Brain microvascular endothelial cell (primary cell): ENCODE results near the gene NSUN2.

Source experiments
- DNase-seq: peaks from one replicate; pipeline ENCODE4 v3.0.0-alpha.2; 2020
- H3K27ac ChIP-seq: fragments of 250-450 bp; sonication (Bioruptor Pico); 2 replicates; pipeline ENCODE4 v1.5.1; 2020; ENCODE audit warnings: mild to moderate bottlenecking, moderate library complexity
- H3K27me3 ChIP-seq: fragments of 250-450 bp; sonication (Bioruptor Pico); replicated peaks from 2 replicates; pipeline ENCODE4 v1.5.1; 2020; ENCODE audit warnings: mild to moderate bottlenecking
- H3K36me3 ChIP-seq: fragments of 250-450 bp; sonication (Bioruptor Pico); replicated peaks from 2 replicates; pipeline ENCODE4 v1.5.1; 2020; ENCODE audit warnings: mild to moderate bottlenecking
- H3K4me3 ChIP-seq: 2 replicates; pipeline ENCODE4 v1.5.1; 2011; ENCODE audit warnings: low read depth, mild to moderate bottlenecking, control low read depth, low read length, moderate library complexity
- in situ Hi-C: cut with HindIII; loops from 2 replicates; pipeline ENCODE4 v1.10.0; 2017; ENCODE audit warnings: low sequenced_read_pairs, low pct_ligation_motif_present
- TF ChIP-seq, protein P1 (sequence below): IDR thresholded peaks from 2 replicates; pipeline ENCODE4 v1.5.1; 2011; ENCODE audit warnings: low read depth, mild to moderate bottlenecking, moderate library complexity, low read length, control low read depth, inconsistent platforms; ENCODE audit errors: missing control alignments

Gene NSUN2

DNA sequence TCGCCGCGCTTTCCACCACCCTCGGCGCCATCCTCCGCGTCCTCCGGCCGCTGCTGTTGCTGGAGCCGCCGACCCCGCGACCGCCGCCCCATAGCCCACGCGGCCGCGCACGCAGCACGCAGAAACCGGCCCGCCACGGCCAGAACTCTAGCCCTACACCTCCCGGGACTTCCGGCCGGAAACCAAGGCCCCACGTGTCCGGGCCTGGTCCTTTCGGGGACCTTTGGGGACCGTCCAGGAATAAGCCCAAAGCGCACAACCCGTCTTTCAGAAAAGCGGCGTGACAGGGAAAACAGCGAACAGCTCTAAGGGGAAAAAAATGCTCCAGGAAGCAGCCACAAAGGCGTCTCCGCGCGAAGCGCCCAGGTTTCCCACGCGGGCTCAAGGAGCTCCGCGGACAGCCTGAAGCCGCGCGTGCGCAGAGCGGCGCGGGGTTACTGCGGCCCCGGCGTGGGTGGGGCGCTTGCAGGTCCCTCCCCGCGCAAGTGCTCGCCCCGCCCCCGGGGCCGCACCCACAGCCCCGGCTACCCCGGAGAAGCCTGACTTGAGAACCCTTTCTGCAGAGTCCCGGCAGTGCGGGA, at the start of gene NSUN2, which contains the start of gene SRD5A1:
Gene NSUN2, minus strand, starts transcription at position 157 of the 581 bp plus-strand sequence. Its CDS starts 65 bp downstream, at position 92.
Gene SRD5A1, plus strand, starts transcription at position 553 of the 581 bp plus-strand sequence. CDS start 137 bp downstream, outside the sequence.
- peak; percentile 77 for DNase-seq
- Histone ChIP-seq H3K27me3 (no peaks in the 10 kb centered on the region), H3K27ac (peak within 1 kb of the TSS; percentile 99), H3K36me3 (peaks cover 26% of the 10 kb centered on the region), H3K4me3 (peak within 1 kb of the TSS; percentile 71)
- TF ChIP-seq, protein P1, sequence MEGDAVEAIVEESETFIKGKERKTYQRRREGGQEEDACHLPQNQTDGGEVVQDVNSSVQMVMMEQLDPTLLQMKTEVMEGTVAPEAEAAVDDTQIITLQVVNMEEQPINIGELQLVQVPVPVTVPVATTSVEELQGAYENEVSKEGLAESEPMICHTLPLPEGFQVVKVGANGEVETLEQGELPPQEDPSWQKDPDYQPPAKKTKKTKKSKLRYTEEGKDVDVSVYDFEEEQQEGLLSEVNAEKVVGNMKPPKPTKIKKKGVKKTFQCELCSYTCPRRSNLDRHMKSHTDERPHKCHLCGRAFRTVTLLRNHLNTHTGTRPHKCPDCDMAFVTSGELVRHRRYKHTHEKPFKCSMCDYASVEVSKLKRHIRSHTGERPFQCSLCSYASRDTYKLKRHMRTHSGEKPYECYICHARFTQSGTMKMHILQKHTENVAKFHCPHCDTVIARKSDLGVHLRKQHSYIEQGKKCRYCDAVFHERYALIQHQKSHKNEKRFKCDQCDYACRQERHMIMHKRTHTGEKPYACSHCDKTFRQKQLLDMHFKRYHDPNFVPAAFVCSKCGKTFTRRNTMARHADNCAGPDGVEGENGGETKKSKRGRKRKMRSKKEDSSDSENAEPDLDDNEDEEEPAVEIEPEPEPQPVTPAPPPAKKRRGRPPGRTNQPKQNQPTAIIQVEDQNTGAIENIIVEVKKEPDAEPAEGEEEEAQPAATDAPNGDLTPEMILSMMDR, result no peak
- in situ Hi-C loops, result loop anchor here (25.0 kb wide), 1 partner anchor 104 kb away; no protein-coding TSS in a partner anchor

DNA sequence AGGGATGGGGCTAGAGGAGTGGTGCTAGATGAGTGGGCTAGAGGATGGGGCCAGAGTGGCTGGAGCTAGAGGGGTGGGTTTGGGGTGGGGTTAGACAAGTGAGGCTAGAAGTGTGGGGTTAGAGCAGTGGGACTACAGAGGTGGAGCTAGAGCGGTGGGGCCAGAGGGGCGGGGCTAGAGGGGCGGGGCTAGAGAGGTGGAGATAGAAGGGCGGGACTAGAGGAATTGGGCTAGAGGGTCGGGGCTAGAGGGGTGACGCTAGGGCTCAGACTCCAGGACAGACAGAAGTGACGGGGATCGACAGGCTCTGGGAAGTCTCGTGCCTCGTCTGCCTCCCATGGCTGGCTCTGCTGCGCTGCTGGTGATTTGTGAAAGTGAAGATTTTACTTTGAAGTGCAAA, 49.4 kb upstream of the NSUN2 start:
- Histone ChIP-seq H3K27ac (no peak overlapping the region), H3K4me3 (no peak overlapping the region), H3K27me3 (no peaks in the 10 kb centered on the region), H3K36me3 (no peaks in the 10 kb centered on the region)
- DNase-seq, result no peak
- TF ChIP-seq, protein P1, result no peak
- in situ Hi-C loops, result no loop called here

DNA sequence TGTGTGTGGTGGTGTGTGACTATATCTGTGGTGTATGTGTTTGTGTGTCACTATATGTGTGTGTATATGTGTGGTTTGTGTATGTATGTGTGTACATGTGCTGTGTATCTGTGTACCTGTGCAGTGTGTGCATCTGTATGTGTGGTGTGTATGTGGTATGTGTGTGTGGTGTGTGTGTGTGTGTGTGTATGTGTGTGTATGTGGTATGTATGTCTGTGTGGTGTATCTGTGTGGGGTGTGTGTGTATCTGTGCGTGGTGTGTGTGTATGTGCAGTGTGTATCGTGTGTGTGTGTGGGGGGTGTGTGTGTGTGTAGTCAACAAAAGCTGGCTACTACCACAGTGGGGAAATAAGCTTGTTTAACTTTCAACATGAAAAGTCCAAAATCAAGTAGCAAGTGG, 48.8 kb upstream of the NSUN2 start:
- H3K4me3 ChIP-seq, result no peak overlapping the region
- in situ Hi-C loops, result no loop called here
- no peak overlapping the region for H3K27ac ChIP-seq
- no peak for DNase-seq
- TF ChIP-seq, protein P1, result no peak
- H3K36me3 ChIP-seq, result no peaks in the 10 kb centered on the region
- no peaks in the 10 kb centered on the region for H3K27me3 ChIP-seq

DNA sequence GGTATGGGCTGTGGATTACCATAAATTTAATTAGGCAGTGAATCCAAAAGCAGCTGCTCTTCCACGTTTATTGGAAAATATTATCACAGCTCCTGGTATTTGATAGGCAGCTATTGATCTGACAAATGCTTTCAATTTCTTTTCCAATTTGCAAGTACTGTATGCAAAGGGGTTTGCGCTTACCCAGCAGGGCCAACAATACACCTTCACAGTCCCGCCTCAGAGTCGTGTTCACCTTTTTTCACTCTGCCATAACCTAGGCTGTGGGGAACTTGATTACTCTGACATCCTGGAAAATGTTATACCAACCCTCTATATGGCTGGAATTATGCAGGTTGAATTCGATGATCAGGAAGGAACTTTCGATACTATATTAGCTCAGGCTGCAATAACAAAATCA, 48.1 kb upstream of the NSUN2 start:
- TF ChIP-seq, protein P1, result no peak
- no peak overlapping the region for H3K27ac ChIP-seq
- H3K4me3 ChIP-seq, result no peak overlapping the region
- H3K27me3 ChIP-seq, result no peaks in the 10 kb centered on the region
- no peak for DNase-seq
- in situ Hi-C loops, result no loop called here
- no peaks in the 10 kb centered on the region for H3K36me3 ChIP-seq

DNA sequence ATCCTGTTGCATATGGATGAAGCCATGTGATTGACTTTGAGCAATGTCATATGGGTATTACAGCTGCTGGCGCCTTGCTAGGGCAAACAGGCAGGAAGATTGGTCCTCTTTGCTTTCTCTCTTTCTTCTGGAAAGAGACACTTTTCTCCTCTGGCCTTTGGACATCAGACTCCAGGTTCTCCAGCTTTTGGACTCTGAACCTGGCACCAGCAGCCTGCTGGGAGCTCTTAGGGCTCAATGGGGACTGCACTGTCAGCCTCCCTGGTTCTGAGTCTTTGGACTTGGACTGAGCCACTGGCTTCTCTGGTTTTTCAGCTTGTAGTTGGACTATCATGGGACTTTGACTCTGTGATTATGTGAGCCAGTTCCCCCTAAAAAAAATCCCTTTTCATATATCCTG, 45.5 kb upstream of the NSUN2 start:
- H3K27me3 ChIP-seq, result no peaks in the 10 kb centered on the region
- in situ Hi-C loops, result no loop called here
- no peak overlapping the region for H3K27ac ChIP-seq
- H3K36me3 ChIP-seq, result no peaks in the 10 kb centered on the region
- TF ChIP-seq, protein P1, result no peak
- no peak for DNase-seq
- no peak overlapping the region for H3K4me3 ChIP-seq

DNA sequence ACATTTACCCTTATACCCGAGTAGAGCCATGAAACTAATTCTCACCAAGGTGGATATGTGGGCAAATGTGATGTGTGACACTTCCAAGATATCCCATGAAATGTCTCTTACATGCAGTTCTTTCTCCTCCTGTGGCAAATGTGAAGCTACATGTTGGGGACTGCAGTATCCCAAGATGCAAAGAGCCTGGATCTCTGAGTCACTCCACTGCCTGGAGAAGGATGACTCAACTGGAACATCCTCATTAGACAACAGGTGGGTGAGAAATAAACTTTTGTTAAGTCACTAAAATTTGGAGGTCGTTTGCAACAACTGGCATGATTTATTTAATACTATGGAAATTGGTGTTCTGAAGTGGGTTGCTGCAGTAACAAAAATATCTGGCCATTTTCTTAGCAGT, 43.9 kb upstream of the NSUN2 start:
- in situ Hi-C loops, result no loop called here
- TF ChIP-seq, protein P1, result no peak
- Histone ChIP-seq H3K27me3 (no peaks in the 10 kb centered on the region), H3K36me3 (no peaks in the 10 kb centered on the region), H3K4me3 (no peak overlapping the region), H3K27ac (no peak overlapping the region)
- DNase-seq, result no peak
